Stimulated activated CD4-positive, alpha-beta T cell treated with anti-CD3 and anti-CD28 coated beads, Interleukin-1b, Interleukin-23, amount 100 ng/mL, for 24 hours (primary cell): ENCODE measurements around the gene MSLN.
A peak's percentile ranks its signal among the peaks of the same experiment; 100 is the strongest.

ENCODE experiments used
- DNase-seq, 4 experiments: peaks; one replicate each; pipeline ENCODE4 v3.0.0-alpha.2; 2020; ENCODE audit warnings: low read depth in 4 of 4, low spot score in 1 of 4

MSLN gene

GRCh38 chr16:801584-802363, 41.2 kb downstream of the MSLN start:
- DNase-seq = no peak

GRCh38 chr16:802461-802860, 41.9 kb downstream of the MSLN start:
- DNase-seq = no peak

DNA sequence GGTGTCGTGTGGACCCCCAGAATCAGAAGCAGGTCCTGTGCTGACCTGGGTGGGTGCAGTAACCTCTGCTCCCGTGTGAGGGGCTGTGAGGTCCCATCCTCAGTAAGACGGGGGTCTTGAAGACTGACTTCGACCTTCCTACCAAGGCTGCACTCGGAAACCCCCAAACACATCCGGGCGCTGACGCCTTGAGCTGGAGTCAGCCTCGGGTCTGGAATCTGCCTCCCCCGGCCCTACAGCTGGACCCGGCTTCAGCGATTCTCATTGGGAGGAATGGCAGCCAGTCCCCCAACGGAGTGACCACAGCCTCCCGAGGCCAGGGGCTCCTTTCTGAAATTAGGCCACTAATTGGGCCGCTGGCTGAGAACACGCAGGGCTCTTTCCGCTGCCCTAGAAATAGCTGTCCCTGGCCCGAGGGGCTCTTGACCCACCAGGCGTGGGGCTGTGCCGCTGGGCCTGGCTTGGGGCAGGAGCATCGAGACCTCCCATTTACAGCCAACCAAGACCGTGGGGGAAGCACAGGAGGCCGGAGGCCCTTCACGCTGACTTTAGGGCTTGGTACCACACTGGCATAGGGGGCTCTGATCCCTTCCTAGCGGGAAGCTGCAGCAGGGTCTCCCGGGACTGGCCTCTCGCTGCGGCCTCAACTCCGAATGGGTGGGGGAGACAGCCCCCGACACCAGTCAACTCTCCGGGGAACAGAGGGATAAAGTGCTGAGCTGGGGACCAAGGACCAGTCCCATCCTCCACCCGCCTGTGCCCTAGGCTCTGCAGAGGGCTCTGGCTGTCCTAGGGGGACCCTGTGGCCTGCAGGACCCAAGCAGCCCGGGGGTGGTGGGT, 42.6 kb downstream of the MSLN start:
- DNase-seq = no peak

- DNase-seq = no peak
These were observed 43.2 kb downstream of the MSLN start for GRCh38 chr16:803754-804080.

- DNase-seq = no peak
These were observed 43.9 kb downstream of the MSLN start for GRCh38 chr16:804193-805048.

GRCh38 chr16:805474-805873, 44.9 kb downstream of the MSLN start:
- no peak for DNase-seq

DNA sequence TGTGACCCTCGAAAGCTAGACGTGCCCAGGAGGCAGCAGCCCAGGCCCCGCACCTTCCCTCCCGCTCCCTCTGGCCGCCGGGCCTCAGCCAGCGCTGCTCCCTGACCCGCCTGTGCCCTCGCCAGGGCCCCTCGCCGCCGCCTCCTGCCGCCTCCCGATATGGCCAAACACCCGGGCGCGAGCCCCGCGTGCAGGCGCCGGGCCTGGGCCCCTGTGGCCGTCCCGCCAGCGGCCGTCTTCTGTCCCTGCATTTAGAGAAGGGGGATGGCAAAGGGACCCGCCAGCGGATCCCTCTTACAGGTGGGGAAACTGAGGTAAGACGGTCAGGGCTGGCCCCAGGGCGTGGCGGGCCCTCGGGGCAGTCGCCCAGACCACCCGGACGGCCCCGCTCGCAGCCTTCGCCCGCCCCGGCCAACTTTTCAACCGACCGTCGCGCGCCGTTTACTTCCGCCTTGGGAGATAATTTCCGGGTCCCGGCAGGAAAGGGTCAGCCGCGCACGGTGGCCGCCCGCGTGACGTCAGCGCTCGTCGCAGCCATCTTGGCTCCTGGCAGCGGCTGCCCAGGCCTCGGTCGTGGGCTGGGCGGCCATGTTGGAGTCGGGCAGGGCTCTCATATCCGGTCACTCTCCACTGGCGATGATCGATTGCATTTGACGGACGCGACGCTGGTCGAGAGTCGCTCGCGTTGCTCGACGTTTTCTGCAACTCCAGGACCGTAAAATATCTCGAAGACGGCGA, 47.0 kb downstream of the MSLN start:
- DNase-seq = peak; percentile 60 to 79 (median 77)

DNA sequence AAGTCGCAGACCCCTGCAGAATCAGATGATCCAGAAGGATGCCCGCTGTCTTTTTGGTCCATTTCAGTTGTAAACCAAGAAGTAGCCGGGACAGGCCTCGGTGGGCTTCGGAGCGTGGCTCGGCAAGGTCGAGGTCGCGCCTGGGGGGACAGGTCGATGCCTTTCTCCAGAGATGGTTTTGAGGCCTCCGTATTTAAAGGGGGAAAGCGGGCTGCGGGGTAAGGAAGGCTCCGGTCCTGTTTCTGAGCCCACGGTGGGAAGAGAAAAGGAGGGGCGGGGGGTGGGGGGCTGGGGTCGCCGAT, 47.5 kb downstream of the MSLN start:
- no peak for DNase-seq

DNA sequence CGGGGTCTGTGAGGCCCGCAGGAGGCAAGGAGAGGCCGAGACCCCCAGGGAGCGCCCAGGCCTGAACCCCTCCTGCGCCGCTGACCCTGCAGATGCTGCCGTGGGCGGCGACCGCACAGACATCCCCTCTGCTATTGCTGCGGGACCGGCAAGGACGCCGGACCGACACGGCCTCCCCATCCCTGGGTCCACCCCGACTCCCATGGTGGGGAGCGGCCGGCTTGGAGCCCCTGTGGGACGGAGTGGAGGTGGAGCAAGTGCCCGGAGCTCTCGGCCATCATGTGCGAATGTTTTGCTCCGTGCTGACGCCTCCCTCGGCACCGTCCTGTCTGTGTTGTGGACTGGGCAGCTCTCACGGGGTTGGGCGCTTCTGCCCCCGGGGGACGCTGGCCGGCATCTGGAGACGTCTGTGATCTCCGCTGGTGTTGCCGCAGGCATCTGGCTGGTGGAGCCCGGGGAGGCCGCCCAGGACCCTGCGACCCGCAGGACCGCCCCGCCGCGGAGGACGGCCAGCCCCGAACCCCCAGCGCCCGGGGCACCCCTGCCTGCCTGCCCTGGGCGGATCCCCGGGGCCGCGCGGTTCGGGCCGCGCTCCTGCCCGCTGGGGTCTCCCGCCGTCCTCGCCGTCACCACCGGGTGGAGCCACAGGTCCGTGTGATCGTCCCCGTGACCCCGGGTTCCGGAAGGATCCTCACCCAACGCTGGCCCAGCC, 52.8 kb downstream of the MSLN start:
- DNase-seq = peak in 3 of 4 experiments; percentile 39 to 48 (median 40)

DNA sequence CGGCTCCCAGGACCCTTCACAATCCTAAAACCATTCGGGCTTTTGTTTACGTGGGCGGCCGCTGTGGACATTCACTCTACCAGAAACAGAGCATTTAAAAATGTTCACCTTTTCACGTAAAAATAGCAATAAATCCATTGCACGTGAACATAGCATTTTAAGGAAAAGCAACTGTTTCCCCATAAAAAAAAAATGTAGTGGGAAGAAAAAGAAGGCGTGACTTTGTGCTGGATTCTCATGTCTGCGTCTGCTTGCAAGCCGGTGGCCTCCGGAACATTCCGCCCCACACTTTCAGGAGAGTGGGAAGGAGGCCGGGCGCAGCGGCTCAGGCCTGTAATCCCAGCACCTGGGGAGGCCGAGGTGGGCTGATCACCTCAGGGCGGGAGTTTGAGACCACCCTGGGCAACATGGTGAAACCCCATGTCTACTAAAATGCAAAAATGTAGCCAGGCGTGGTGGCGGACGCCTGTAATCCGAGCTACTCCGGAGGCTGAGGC, 53.4 kb downstream of the MSLN start:
- no peak for DNase-seq

GRCh38 chr16:814974-815373, 54.4 kb downstream of the MSLN start:
- DNase-seq = no peak

- no peak for DNase-seq
These were observed 55.3 kb downstream of the MSLN start for GRCh38 chr16:815861-816260.

DNA sequence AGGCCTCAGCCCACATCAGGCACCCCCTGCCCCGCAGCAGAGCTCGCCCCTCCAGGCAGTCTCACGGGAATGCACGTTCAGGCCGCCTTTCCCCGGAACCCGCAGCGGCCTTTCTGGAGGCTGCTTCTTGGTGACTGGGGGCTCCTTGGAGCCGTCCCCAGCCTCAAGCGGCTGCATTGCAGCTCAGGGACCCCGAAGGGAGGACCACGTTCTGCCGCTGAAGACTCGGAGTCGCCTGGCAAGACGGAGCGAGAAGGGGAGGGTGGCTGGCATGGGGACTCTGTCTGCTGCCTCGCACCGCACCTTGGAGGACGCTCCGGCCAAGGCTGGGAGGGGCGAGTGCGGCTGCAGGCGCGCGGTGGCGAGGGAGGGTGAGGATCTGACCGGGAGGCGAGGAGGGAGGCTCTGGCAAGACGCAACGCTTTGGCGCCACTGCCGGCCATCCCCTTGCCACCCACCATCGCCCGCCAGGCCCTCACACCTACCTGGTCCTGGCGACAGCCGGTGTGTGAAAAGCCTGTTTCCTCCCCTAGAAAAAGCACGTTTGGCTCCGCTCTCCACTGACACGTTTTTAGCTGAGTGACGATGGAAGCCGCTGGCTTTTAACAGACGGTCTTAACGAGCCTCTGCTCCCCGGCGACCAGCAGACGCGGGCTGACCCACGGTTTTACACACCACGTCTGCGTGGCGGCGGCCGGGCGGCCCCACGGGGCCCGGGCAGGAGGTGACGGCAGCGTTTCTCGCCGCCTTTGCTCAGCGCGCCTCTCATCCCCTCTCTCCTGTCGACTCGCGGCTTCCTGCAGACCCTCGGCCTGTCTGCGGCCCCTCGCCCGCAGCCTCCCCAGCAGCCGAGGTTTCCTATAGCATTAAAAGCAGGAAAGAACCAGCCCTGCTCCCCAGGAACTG, 56.7 kb downstream of the MSLN start:
- no peak for DNase-seq

- no peak for DNase-seq
These were observed 57.6 kb downstream of the MSLN start for GRCh38 chr16:818132-818531.
